Neural progenitor cell (in vitro differentiated cells): Measurements from ENCODE around the gene SDHA. TPM values are rescaled to one million over a fixed set of nuclear protein-coding genes. Genes with fewer than 3 reads are reported as not detected.
"Not testable (repeated sequence)": the region's sequence is repeated elsewhere in the genome, so short reads cannot be mapped to it uniquely, and the experiment has no call there.

Experiments used
- DNase-seq: peaks from one replicate; pipeline ENCODE4 v3.0.0-alpha.2; 2016; ENCODE audit warnings: low spot score
- H2AFZ ChIP-seq: fragments of 200-600 bp; sonication (generic); replicated peaks from 2 replicates; pipeline ENCODE4 v1.6.1; 2016; ENCODE audit warnings: antibody characterized with exemption
- H3F3A ChIP-seq: fragments of 200-600 bp; sonication (generic); 2 replicates; pipeline ENCODE4 v1.6.1; 2016; ENCODE audit warnings: antibody characterized with exemption, low read depth
- H3K27ac ChIP-seq: fragments of 200-600 bp; sonication (generic); 2 replicates; pipeline ENCODE4 v1.5.1; 2016; ENCODE audit warnings: mild to moderate bottlenecking
- H3K27me3 ChIP-seq: fragments of 200-600 bp; sonication (generic); 2 replicates; pipeline ENCODE4 v1.6.1; 2016; ENCODE audit warnings: mild to moderate bottlenecking, moderate library complexity
- H3K36me3 ChIP-seq: fragments of 200-600 bp; sonication (generic); 2 replicates; pipeline ENCODE4 v1.5.1; 2016
- H3K4me1 ChIP-seq: fragments of 200-600 bp; sonication (generic); 2 replicates; pipeline ENCODE4 v1.6.1; 2016; ENCODE audit warnings: mixed run types
- H3K4me2 ChIP-seq: fragments of 200-600 bp; sonication (generic); 2 replicates; pipeline ENCODE4 v1.6.1; 2016
- H3K4me3 ChIP-seq: fragments of 200-600 bp; sonication (generic); 2 replicates; pipeline ENCODE4 v1.5.1; 2016
- H3K79me2 ChIP-seq: fragments of 200-600 bp; sonication (generic); 2 replicates; pipeline ENCODE4 v1.6.1; 2016; ENCODE audit warnings: low read depth
- H3K9ac ChIP-seq: fragments of 200-600 bp; sonication (generic); 2 replicates; pipeline ENCODE4 v1.6.1; 2016
- H3K9me3 ChIP-seq: fragments of 200-600 bp; sonication (generic); 2 replicates; pipeline ENCODE4 v1.5.1; 2016; ENCODE audit warnings: low read depth
- H4K20me1 ChIP-seq: fragments of 200-600 bp; sonication (generic); 2 replicates; pipeline ENCODE4 v1.6.1; 2016; ENCODE audit warnings: low read depth
- H3K27ac Mint-ChIP-seq: 3 replicates; pipeline ENCODE4 v1.8.0; 2021; ENCODE audit warnings: mixed read lengths
- H3K27me3 Mint-ChIP-seq: 2 replicates; pipeline ENCODE4 v1.8.0; 2022; ENCODE audit warnings: low read depth, mild to moderate bottlenecking, inconsistent platforms, moderate library complexity, mixed read lengths; ENCODE audit not compliant: insufficient read depth
- H3K36me3 Mint-ChIP-seq: 3 replicates; pipeline ENCODE4 v1.8.0; 2021; ENCODE audit warnings: mixed read lengths
- H3K4me1 Mint-ChIP-seq: 3 replicates; pipeline ENCODE4 v1.8.0; 2021; ENCODE audit warnings: mixed read lengths
- H3K4me3 Mint-ChIP-seq: 3 replicates; pipeline ENCODE4 v1.8.0; 2021; ENCODE audit warnings: mild to moderate bottlenecking, moderate library complexity, mixed read lengths
- H3K9me3 Mint-ChIP-seq: 3 replicates; pipeline ENCODE4 v1.8.0; 2020; ENCODE audit warnings: mixed read lengths
- EZH2 ChIP-seq: fragments of 200-600 bp; sonication (generic); IDR thresholded peaks from 2 replicates; pipeline ENCODE4 v1.6.1; 2017; ENCODE audit warnings: antibody characterized with exemption, mild to moderate bottlenecking, moderate library complexity
- EZH2phosphoT487 ChIP-seq: fragments of 200-600 bp; sonication (generic); IDR thresholded peaks from 2 replicates; pipeline ENCODE4 v1.6.1; 2017; ENCODE audit warnings: antibody characterized with exemption
- total RNA-seq: library from RNA; depleted of rRNA; stranded (reverse); fragments of >200 nt; gene quantifications from 2 replicates; pipeline ENCODE4 v1.2.3, GENCODE V29; 2015; ENCODE audit warnings: low replicate concordance
- TF ChIP-seq, protein P1 (sequence below): fragments of 200-600 bp; sonication (generic); IDR thresholded peaks from 2 replicates; pipeline ENCODE4 v1.5.1; 2017; ENCODE audit warnings: antibody characterized with exemption, mild to moderate bottlenecking

Gene SDHA
- total RNA-seq, 1 donor from 2014 or later, result 47.1 TPM

DNA sequence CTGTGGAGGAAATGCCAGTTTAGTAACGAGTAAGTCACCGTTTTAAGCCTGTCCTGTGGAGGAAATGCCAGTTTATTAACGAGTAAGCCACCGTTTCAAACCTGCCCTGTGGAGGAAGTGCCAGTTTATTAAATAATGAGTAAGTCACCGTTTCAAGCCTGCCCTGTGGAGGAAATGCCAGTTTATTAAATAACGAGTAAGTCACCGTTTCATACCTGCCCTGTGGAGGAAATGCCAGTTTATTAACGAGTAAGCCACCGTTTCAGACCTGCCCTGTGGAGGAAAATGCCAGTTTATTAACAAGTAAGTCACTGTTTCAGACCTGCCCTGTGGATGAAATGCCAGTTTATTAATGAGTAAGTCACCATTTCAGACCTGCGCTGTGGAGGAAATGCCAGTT lies 34.4 kb downstream of the SDHA start:
- H3K4me1 Mint-ChIP-seq, result no peaks in the 10 kb centered on the region
- Histone ChIP-seq H3K4me1 (no peaks in the 10 kb centered on the region), H3K4me3 (no peak overlapping the region), H3K4me2 (no peak overlapping the region), H3K79me2 (no peaks in the 10 kb centered on the region), H3K27me3 (no peaks in the 10 kb centered on the region), H3K27ac (no peak overlapping the region), H4K20me1 (no peaks in the 10 kb centered on the region), H3K36me3 (peaks cover 21% of the 10 kb centered on the region), H2AFZ (no peak overlapping the region), H3F3A (peaks cover 10% of the 10 kb centered on the region), H3K9me3 (no peaks in the 10 kb centered on the region), H3K9ac (no peak overlapping the region)
- H3K36me3 Mint-ChIP-seq, result peaks cover 38% of the 10 kb centered on the region
- no peak for DNase-seq
- no peaks in the 10 kb centered on the region for H3K27me3 Mint-ChIP-seq
- no peak overlapping the region for H3K27ac Mint-ChIP-seq
- no peaks in the 10 kb centered on the region for H3K9me3 Mint-ChIP-seq
- no peak for TF ChIP-seq EZH2phosphoT487
- no peak for TF ChIP-seq EZH2
- TF ChIP-seq, protein P1, sequence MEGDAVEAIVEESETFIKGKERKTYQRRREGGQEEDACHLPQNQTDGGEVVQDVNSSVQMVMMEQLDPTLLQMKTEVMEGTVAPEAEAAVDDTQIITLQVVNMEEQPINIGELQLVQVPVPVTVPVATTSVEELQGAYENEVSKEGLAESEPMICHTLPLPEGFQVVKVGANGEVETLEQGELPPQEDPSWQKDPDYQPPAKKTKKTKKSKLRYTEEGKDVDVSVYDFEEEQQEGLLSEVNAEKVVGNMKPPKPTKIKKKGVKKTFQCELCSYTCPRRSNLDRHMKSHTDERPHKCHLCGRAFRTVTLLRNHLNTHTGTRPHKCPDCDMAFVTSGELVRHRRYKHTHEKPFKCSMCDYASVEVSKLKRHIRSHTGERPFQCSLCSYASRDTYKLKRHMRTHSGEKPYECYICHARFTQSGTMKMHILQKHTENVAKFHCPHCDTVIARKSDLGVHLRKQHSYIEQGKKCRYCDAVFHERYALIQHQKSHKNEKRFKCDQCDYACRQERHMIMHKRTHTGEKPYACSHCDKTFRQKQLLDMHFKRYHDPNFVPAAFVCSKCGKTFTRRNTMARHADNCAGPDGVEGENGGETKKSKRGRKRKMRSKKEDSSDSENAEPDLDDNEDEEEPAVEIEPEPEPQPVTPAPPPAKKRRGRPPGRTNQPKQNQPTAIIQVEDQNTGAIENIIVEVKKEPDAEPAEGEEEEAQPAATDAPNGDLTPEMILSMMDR, result no peak
- no peak overlapping the region for H3K4me3 Mint-ChIP-seq

DNA sequence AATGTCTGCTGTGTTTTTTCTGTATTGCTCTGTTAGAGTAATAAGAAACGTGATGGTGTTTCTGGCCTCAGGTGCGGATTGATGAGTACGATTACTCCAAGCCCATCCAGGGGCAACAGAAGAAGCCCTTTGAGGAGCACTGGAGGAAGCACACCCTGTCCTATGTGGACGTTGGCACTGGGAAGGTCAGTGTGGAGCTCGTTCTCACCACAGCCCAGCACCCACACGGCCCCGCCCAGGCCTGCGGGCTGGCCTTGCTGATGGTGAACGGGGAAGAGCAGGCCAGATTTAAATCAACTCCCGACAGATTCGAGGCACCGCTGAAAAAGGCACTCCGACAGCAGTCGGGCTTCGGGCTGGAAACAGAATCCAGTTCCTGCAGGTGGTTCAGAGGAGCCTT lies 36.2 kb downstream of the SDHA start:
- H3K9ac ChIP-seq, H3K4me2 ChIP-seq, H2AFZ ChIP-seq, H3K27me3 Mint-ChIP-seq, H3K4me1 Mint-ChIP-seq, H3K36me3 ChIP-seq, DNase-seq, H3K9me3 Mint-ChIP-seq, H3K4me3 Mint-ChIP-seq, H3K27ac ChIP-seq, H3K27ac Mint-ChIP-seq, H3K4me1 ChIP-seq, H4K20me1 ChIP-seq, H3K79me2 ChIP-seq, H3K27me3 ChIP-seq, H3K4me3 ChIP-seq, H3K9me3 ChIP-seq: not testable (repeated sequence)
- peaks cover 39% of the 10 kb centered on the region for H3K36me3 Mint-ChIP-seq
- peaks cover 19% of the 10 kb centered on the region for H3F3A ChIP-seq

DNA sequence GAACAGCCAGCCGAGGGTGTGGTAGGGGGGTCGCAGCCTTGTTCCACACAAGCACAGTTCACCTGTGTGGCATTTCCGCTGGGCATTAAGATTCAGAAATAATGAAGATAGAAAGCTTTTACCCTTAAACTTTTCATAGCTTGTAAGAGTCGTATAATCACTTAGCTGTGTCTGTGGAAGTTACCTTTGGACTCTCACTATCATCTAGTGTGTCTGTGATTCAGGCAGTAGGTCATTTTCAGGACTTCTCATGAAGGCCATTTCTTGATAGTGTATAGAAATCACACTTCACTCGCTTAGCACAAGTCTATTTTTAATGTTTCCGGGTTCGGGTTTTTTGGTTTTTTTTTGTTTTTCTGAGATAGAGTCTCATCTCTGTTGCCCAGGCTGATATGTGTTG lies 37.0 kb downstream of the SDHA start:
- H3K27ac ChIP-seq, H2AFZ ChIP-seq, H3K4me2 ChIP-seq, H3K4me3 Mint-ChIP-seq, H3K79me2 ChIP-seq, H3K4me1 Mint-ChIP-seq, H3K9ac ChIP-seq, H3K36me3 ChIP-seq, H3K27ac Mint-ChIP-seq, H3K9me3 Mint-ChIP-seq, H3K27me3 Mint-ChIP-seq, DNase-seq, H3K27me3 ChIP-seq, H3K4me3 ChIP-seq, H4K20me1 ChIP-seq, H3K4me1 ChIP-seq, H3K9me3 ChIP-seq: not testable (repeated sequence)
- peaks cover 19% of the 10 kb centered on the region for H3F3A ChIP-seq
- peaks cover 39% of the 10 kb centered on the region for H3K36me3 Mint-ChIP-seq

DNA sequence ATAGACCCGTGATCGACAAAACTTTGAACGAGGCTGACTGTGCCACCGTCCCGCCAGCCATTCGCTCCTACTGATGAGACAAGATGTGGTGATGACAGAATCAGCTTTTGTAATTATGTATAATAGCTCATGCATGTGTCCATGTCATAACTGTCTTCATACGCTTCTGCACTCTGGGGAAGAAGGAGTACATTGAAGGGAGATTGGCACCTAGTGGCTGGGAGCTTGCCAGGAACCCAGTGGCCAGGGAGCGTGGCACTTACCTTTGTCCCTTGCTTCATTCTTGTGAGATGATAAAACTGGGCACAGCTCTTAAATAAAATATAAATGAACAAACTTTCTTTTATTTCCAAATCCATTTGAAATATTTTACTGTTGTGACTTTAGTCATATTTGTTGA lies 38.2 kb downstream of the SDHA start:
- H3K9me3 Mint-ChIP-seq, H3K4me3 ChIP-seq, H3K79me2 ChIP-seq, H3K27ac ChIP-seq, H3K4me1 Mint-ChIP-seq, H3K4me1 ChIP-seq, H3K27ac Mint-ChIP-seq, DNase-seq, H3K9me3 ChIP-seq, H3K9ac ChIP-seq, H3K27me3 Mint-ChIP-seq, H3K4me3 Mint-ChIP-seq, H3K4me2 ChIP-seq, H3K27me3 ChIP-seq, H3K36me3 ChIP-seq, H2AFZ ChIP-seq, H4K20me1 ChIP-seq: not testable (repeated sequence)
- H3K36me3 Mint-ChIP-seq, result peaks cover 39% of the 10 kb centered on the region
- H3F3A ChIP-seq, result peaks cover 19% of the 10 kb centered on the region

DNA sequence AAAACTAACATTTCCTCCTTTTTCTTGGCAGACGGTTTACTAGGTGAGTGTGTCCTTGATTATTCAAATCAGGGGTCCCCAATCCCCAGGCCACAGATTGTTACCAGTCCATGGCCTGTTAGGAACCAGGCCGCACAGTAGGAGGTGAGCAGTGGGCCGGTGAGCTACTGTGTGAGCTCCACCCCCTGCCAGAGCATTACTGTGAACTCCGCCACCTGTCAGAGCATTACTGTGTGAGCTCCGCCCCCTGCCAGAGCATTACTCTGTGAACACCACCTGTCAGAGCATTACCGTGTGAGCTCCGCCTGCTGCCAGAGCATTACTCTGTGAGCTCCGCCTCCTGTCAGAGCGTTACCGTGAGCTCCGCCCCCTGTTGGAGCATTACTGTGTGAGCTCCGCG lies 39.0 kb downstream of the SDHA start:
- Histone ChIP-seq H3K4me1 (no peaks in the 10 kb centered on the region), H3K4me2 (no peak overlapping the region), H3K27ac (no peak overlapping the region), H3K9me3 (no peaks in the 10 kb centered on the region), H3F3A (peaks cover 19% of the 10 kb centered on the region), H3K36me3 (peaks cover 5% of the 10 kb centered on the region), H3K9ac (no peak overlapping the region), H3K79me2 (no peaks in the 10 kb centered on the region), H4K20me1 (no peaks in the 10 kb centered on the region), H3K4me3 (no peak overlapping the region), H3K27me3 (no peaks in the 10 kb centered on the region), H2AFZ (no peak overlapping the region)
- H3K4me1 Mint-ChIP-seq, result no peaks in the 10 kb centered on the region
- TF ChIP-seq, protein P1, result no peak
- TF ChIP-seq EZH2 (no peak), EZH2phosphoT487 (no peak)
- no peak overlapping the region for H3K4me3 Mint-ChIP-seq
- no peak for DNase-seq
- peaks cover 40% of the 10 kb centered on the region for H3K36me3 Mint-ChIP-seq
- peaks cover 8% of the 10 kb centered on the region for H3K9me3 Mint-ChIP-seq
- H3K27me3 Mint-ChIP-seq, result peaks cover 5% of the 10 kb centered on the region
- H3K27ac Mint-ChIP-seq, result no peak overlapping the region

DNA sequence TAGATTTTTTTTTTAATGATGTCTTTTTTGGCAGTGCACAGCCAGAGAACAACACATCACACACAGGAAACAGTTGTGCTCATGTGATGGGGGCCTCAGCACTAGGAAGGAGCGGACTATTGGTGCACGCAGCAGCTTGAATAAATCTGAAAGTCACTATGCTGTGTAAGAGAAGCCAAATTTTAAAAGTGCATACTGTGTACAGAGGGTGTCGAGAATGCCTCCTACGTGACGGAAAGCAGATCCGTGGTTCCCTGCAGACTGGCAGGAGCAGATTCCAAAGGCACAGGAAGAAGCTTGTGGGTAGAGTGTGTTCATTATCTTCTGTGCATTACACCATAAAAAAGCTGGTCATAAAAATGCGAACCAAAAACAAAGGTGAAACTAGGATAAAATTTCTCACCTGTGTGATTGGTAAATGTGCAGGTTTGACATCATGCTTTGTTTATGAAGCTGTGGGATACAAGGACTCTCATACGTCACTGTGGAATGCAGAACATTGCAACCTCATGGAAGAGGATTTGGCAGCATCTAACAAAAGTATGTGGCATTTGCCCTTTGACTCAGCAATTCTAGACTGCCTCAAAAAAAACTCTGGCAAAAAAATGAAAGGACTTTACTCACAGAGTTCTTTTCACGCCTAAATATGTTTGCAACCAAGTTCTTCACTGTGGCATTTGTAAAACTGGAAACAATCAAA lies 45.3 kb downstream of the SDHA start:
- not testable (repeated sequence) for DNase-seq, H3K9ac ChIP-seq

More for the DNA sequence above, 45.3 kb downstream of the SDHA start:
- not testable (repeated sequence) for H3K27me3 ChIP-seq, H3K9me3 Mint-ChIP-seq, H2AFZ ChIP-seq, H3K9me3 ChIP-seq, H3F3A ChIP-seq, H3K4me3 Mint-ChIP-seq, H3K36me3 ChIP-seq, H3K4me1 Mint-ChIP-seq, H3K4me1 ChIP-seq, H3K27ac ChIP-seq, H3K27me3 Mint-ChIP-seq, H4K20me1 ChIP-seq, H3K4me3 ChIP-seq, H3K27ac Mint-ChIP-seq, H3K79me2 ChIP-seq, H3K4me2 ChIP-seq
- peaks cover 18% of the 10 kb centered on the region for H3K36me3 Mint-ChIP-seq
